ENCODE results near the gene EFNA5.

EFNA5 gene

DNA sequence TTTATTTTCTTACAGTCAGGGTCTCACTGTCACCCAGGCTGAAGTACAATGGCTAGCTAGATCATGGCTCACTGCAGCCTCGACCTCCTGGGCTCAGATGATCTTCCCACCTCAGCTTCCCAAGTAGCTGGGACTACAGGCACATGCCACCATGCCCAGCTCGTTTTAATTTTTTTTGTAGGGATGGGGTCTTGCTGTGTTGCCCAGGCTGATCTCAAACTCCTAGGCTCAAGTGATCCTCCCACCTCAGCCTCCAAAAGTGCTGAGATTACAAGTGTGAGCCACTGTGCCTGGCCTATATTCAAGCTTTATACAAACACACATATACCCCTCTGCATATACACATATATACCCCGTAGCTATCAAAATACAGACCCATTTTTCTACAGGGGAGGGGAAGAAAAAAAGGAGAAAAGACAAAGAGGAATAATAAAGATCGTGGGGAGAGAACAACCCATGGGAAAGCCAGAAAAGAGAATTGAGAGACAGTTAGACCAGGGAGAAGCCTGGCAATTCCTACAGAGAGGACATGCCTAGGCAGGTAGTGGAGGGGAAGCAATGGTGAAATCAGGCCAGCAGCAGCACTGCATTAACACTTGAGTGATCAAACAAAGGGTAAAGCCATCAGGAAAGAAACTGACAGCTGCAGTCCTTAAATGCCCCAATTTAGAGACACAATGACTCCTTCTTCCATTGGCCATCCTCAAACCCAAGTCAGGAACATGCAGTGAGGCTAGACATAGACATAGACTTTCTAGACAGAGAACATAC is 102.7 kb downstream of the EFNA5 start:
- H3K4me3 ChIP-seq (ENCODE audit: low read depth, low read length) = no peak overlapping the region
- DNase-seq (ENCODE audit: low read depth) = no peak
- TF ChIP-seq, protein P1, sequence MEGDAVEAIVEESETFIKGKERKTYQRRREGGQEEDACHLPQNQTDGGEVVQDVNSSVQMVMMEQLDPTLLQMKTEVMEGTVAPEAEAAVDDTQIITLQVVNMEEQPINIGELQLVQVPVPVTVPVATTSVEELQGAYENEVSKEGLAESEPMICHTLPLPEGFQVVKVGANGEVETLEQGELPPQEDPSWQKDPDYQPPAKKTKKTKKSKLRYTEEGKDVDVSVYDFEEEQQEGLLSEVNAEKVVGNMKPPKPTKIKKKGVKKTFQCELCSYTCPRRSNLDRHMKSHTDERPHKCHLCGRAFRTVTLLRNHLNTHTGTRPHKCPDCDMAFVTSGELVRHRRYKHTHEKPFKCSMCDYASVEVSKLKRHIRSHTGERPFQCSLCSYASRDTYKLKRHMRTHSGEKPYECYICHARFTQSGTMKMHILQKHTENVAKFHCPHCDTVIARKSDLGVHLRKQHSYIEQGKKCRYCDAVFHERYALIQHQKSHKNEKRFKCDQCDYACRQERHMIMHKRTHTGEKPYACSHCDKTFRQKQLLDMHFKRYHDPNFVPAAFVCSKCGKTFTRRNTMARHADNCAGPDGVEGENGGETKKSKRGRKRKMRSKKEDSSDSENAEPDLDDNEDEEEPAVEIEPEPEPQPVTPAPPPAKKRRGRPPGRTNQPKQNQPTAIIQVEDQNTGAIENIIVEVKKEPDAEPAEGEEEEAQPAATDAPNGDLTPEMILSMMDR (IDR thresholded peaks at IDR 0.05; ENCODE audit: low read depth, low read length, missing control alignments) = no peak

DNA sequence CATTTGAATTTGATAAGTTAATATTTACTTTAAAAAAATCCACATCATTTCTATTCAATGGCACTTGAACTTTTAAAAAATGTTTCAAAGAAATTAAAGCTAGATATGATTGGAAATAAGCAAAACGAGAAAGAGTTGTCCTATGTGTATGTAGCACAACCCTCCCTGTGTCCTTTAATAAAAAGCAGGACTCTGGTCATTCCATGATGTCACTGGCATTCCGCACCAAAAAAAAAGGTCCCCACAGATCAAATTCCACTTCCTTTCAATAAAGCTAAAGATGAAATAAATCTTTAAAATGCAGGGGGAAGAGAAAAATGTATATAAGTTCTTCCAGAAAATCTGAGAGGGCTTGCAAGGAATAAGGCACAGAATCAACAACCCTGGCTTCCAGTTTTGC is 103.8 kb downstream of the EFNA5 start:
- TF ChIP-seq, protein P1 (IDR thresholded peaks at IDR 0.05; ENCODE audit: low read depth, low read length, missing control alignments) = no peak
- H3K4me3 ChIP-seq (ENCODE audit: low read depth, low read length) = no peak overlapping the region
- DNase-seq (ENCODE audit: low read depth) = no peak

DNA sequence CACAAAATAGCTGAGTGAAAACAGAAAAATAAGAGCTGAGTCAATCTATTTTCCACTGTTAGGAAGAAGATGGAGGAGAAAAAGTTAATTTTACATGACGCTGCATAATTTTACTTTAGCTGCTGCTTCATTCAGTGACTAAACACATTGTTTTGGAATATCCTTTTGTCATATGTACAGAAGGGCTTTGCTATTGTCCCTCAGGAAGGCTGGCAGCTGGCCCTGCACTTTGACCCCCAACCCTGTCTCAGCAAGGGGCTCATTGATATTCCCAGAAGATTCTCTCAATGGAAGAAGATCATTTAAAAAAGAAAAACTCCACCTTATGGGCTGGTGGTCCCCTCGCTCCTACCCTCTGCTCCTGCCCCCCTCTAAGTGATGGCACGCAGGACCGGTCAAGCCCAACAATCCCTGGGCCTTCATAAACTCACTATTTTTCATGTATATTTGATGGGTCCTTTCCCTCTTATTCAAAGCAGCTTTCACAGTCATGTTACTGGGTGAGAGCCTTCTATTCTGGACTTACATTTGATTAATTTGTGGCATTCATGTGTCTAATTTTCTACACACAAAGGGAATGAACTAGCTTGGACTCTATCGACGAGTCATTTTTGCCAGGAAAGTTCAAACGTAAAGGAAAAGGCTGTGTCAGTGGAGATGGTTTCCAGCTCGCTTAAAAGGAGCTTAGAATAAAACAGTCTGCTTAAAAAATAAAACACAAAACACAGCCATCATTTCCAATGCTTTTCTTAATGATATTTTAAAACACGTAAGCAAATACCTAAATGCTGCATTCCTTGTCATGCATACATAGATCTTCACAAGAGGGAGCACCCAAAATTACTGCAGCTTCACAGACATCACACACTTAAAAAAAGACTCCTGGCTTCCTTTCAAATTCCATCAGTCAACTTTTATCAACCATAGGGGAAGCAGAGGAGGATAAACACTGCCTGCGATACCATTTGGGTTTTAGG is 104.7 kb downstream of the EFNA5 start:
- DNase-seq (ENCODE audit: low read depth) = no peak
- no peak overlapping the region for H3K4me3 ChIP-seq (ENCODE audit: low read depth, low read length)
- TF ChIP-seq, protein P1 (IDR thresholded peaks at IDR 0.05; ENCODE audit: low read depth, low read length, missing control alignments) = no peak

DNA sequence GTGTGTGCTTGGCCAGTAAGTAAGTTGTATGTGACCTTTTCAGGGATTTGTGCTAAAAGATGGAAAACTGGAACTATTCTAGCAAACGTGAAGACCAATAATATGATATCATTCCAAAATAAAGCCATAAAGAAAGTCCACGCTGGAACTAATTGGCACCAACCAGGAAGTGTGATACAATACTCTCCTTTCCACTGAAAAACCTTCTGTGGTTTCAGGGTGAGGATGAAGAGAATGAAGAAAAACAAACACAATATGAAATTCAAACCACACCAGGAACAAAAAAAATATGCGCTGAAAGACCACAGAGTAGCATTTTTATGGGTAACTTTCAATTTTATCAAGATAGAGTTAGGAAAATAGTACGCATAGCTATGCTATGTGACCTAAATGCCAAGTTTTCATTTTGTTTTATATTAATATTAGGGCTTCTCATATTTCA is 105.8 kb downstream of the EFNA5 start:
- H3K4me3 ChIP-seq (ENCODE audit: low read depth, low read length) = no peak overlapping the region
- no peak for DNase-seq (ENCODE audit: low read depth)
- TF ChIP-seq, protein P1 (IDR thresholded peaks at IDR 0.05; ENCODE audit: low read depth, low read length, missing control alignments) = no peak

DNA sequence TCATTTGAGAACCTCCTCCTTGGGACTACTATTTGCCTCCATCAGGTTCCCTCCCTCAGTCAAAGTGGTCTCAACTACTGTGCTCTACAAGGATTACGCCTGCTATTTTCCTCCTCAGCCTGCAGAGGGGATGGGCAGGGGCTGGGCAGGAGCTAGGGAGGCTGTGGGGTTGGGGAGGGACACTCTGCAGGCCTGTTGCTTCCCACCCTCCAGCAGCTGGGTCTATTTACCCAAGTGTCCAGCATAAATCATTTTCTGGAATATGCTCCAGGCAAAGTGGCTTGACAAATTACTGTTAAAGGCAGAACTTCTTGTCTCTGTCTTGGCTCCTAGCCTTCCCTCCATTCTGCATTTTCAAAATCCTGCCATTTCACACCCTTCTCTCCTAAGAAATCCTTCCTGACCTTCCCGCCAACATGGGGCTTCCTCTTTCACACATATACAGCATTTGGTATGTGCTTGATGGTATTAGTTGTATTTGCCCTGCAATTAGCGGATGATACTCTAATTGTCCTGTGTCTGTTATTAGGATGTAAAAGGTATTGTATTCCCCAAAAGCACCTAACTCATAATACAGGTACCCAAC is 106.7 kb downstream of the EFNA5 start:
- DNase-seq (ENCODE audit: low read depth) = no peak
- TF ChIP-seq, protein P1 (IDR thresholded peaks at IDR 0.05; ENCODE audit: low read depth, low read length, missing control alignments) = no peak
- H3K4me3 ChIP-seq (ENCODE audit: low read depth, low read length) = no peak overlapping the region

DNA sequence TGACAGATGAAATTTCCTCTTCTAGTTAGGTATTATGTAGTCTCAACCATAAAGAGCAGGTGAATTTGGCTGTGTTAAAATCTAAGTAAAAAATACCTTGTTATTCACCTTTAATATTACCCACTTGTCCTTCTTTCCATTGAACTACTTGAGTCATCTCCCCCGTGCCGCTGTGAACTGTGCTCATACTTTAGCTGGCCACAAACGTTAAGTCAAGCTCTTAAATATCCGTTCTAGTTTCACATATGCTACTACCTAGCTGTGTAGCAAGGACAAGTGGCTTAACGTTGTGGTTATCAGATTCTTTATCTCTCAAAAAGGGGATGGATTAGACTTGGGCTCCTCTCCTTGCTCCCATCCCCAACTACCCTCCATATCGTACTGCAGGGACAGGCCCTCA is 110.4 kb downstream of the EFNA5 start:
- TF ChIP-seq, protein P1 (IDR thresholded peaks at IDR 0.05; ENCODE audit: low read depth, low read length, missing control alignments) = no peak
- no peak overlapping the region for H3K4me3 ChIP-seq (ENCODE audit: low read depth, low read length)
- no peak for DNase-seq (ENCODE audit: low read depth)

Data from GM12864 (cell line).